K562 (cell line): ENCODE results near the gene CD276.

Experiments used
- EP300 ChIP-seq: IDR thresholded peaks from 2 replicates; pipeline ENCODE4 v1.6.1; 2012; ENCODE audit warnings: low read length, improper control_type of control experiment
- PREB ChIP-seq: sonication (generic); formaldehyde crosslinking; IDR thresholded peaks from 2 replicates; pipeline ENCODE4 v1.8.1; 2023; ENCODE audit warnings: mild to moderate bottlenecking, missing genetic modification reagents
- REST ChIP-seq, 2 experiments: fragments of 450-650 bp; formaldehyde crosslinking in 1 of 2; IDR thresholded peaks; 2 replicates each; pipeline versions ENCODE4 v1.4.0 to v1.6.1; 2014 to 2020; ENCODE audit warnings: mild to moderate bottlenecking in 2 of 2, borderline replicate concordance in 1 of 2, low read depth in 1 of 2

- TF ChIP-seq REST (IDR thresholded peaks at IDR 0.05; ENCODE audit: borderline replicate concordance), result no peak
- no peak for TF ChIP-seq REST (CRISPR knock-in tag; IDR thresholded peaks at IDR 0.05; ENCODE audit: low read depth)
- no peak for TF ChIP-seq EP300
- TF ChIP-seq PREB, result no peak
These were observed 38.2 kb downstream of the CD276 start for GRCh38 chr15:73722425-73722824.
